Activated naive CD8-positive, alpha-beta T cell treated with anti-CD3 and anti-CD28 coated beads for 36 hours (primary cell): ENCODE measurements around the gene CDKN2B-AS1. TPM values are rescaled to one million over a fixed set of nuclear protein-coding genes. Genes with fewer than 3 reads are reported as not detected.

Experiments
- DNase-seq: peaks from one replicate; pipeline ENCODE4 v3.0.0; 2021
- H3K27ac Mint-ChIP-seq: one replicate; pipeline ENCODE4 v1.8.0; 2022; ENCODE audit warnings: mild to moderate bottlenecking, moderate library complexity, mixed read lengths
- H3K27me3 Mint-ChIP-seq: one replicate; pipeline ENCODE4 v1.8.0; 2022; ENCODE audit warnings: mild to moderate bottlenecking, mixed read lengths
- H3K36me3 Mint-ChIP-seq: one replicate; pipeline ENCODE4 v1.8.0; 2021; ENCODE audit warnings: mild to moderate bottlenecking, mixed read lengths
- H3K4me1 Mint-ChIP-seq: one replicate; pipeline ENCODE4 v1.8.0; 2021; ENCODE audit warnings: mixed read lengths
- H3K4me3 Mint-ChIP-seq: one replicate; pipeline ENCODE4 v1.8.0; 2022; ENCODE audit warnings: mild to moderate bottlenecking, moderate library complexity, mixed read lengths
- H3K9me3 Mint-ChIP-seq: one replicate; pipeline ENCODE4 v1.8.0; 2022; ENCODE audit warnings: mixed read lengths
- total RNA-seq, 2 experiments: library from RNA; stranded (reverse); gene quantifications; one replicate each; pipeline ENCODE4 v1.2.3, GENCODE V29; 2021

CDKN2B-AS1 gene
- total RNA-seq, 2 experiments from 2014 or later = 0.10 TPM; not detected in 1

DNA sequence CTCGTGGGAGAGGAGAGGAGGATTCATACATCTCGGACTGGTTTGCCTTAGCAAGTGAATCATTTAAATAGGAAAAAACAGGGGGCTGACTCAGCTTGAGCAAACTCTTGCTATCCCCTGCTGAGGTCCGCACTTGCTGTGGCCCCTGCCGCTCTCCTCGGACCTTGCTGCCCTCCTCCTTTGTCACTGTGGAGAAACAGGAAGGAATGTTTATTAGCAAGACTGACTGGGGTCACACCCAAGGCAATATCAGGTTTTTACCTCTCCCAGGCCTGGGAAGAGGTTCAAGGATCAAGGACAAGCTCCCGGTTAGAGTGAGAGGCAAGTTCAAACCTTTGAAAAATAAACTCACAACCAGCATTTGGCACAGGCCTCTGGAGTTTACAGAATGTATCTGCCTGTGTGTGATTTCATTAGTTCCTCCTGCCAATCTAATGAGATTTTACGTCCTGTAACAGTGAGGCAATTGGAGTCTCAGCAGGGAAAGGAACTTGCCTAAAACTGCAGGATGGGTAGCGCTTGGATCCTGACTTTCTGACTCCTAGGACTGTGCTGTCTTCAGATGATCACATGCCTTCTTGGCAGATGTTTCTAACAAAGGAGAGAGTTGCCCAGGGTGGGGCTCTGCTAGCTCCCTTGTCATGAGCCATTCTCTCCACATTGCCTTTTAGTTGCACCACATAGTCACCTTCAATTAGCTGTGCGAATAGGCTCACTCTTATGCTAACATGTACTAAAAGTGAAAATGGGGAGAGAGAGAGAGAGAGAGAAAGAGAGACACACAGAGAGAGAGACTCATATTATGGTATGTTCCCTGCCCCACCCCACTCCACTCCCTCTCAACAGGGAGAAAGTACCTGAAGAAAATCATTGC, 123.2 kb downstream of the CDKN2B-AS1 start:
- Mint-ChIP-seq H3K4me1 (peaks cover 3% of the 10 kb centered on the region), H3K4me3 (no peak overlapping the region), H3K36me3 (no peaks in the 10 kb centered on the region), H3K27me3 (peaks cover 28% of the 10 kb centered on the region), H3K9me3 (no peaks in the 10 kb centered on the region), H3K27ac (no peak overlapping the region)
- no peak for DNase-seq

GRCh38 chr9:22118810-22119521, 124.4 kb downstream of the CDKN2B-AS1 start:
- no peak for DNase-seq
- Mint-ChIP-seq H3K36me3 (no peaks in the 10 kb centered on the region), H3K27me3 (peaks cover 28% of the 10 kb centered on the region), H3K4me1 (peaks cover 3% of the 10 kb centered on the region), H3K27ac (no peak overlapping the region), H3K4me3 (no peak overlapping the region), H3K9me3 (no peaks in the 10 kb centered on the region)

GRCh38 chr9:22119522-22120158, 125.0 kb downstream of the CDKN2B-AS1 start:
- Mint-ChIP-seq H3K27ac (no peak overlapping the region), H3K36me3 (no peaks in the 10 kb centered on the region), H3K4me3 (no peak overlapping the region), H3K9me3 (no peaks in the 10 kb centered on the region), H3K27me3 (peaks cover 25% of the 10 kb centered on the region), H3K4me1 (peaks cover 3% of the 10 kb centered on the region)
- no peak for DNase-seq

GRCh38 chr9:22120159-22120549, 125.6 kb downstream of the CDKN2B-AS1 start:
- no peaks in the 10 kb centered on the region for H3K9me3 Mint-ChIP-seq
- no peak overlapping the region for H3K27ac Mint-ChIP-seq
- DNase-seq = no peak
- H3K4me1 Mint-ChIP-seq = peaks cover 3% of the 10 kb centered on the region
- peaks cover 21% of the 10 kb centered on the region for H3K27me3 Mint-ChIP-seq
- H3K36me3 Mint-ChIP-seq = no peaks in the 10 kb centered on the region
- no peak overlapping the region for H3K4me3 Mint-ChIP-seq

GRCh38 chr9:22120595-22120994, 126.0 kb downstream of the CDKN2B-AS1 start:
- Mint-ChIP-seq H3K27ac (no peak overlapping the region), H3K4me3 (no peak overlapping the region), H3K9me3 (no peaks in the 10 kb centered on the region), H3K27me3 (peaks cover 20% of the 10 kb centered on the region), H3K36me3 (no peaks in the 10 kb centered on the region), H3K4me1 (peaks cover 3% of the 10 kb centered on the region)
- no peak for DNase-seq

- DNase-seq = no peak
- Mint-ChIP-seq H3K36me3 (no peaks in the 10 kb centered on the region), H3K4me3 (no peak overlapping the region), H3K27ac (no peak overlapping the region), H3K9me3 (no peaks in the 10 kb centered on the region), H3K4me1 (no peaks in the 10 kb centered on the region), H3K27me3 (peaks cover 25% of the 10 kb centered on the region)
Observed at GRCh38 chr9:22124263-22125011, 129.8 kb downstream of the CDKN2B-AS1 start.

GRCh38 chr9:22129133-22129532, 134.5 kb downstream of the CDKN2B-AS1 start:
- Mint-ChIP-seq H3K27me3 (peaks cover 14% of the 10 kb centered on the region), H3K36me3 (no peaks in the 10 kb centered on the region), H3K4me1 (no peaks in the 10 kb centered on the region), H3K27ac (no peak overlapping the region), H3K9me3 (no peaks in the 10 kb centered on the region), H3K4me3 (no peak overlapping the region)
- DNase-seq = no peak

GRCh38 chr9:22129633-22130032, 135.0 kb downstream of the CDKN2B-AS1 start:
- Mint-ChIP-seq H3K27me3 (peaks cover 14% of the 10 kb centered on the region), H3K4me3 (no peak overlapping the region), H3K27ac (no peak overlapping the region), H3K36me3 (no peaks in the 10 kb centered on the region), H3K9me3 (no peaks in the 10 kb centered on the region), H3K4me1 (no peaks in the 10 kb centered on the region)
- no peak for DNase-seq

GRCh38 chr9:22131817-22132216, 137.2 kb downstream of the CDKN2B-AS1 start:
- Mint-ChIP-seq H3K4me1 (no peaks in the 10 kb centered on the region), H3K4me3 (no peak overlapping the region)
- no peak for DNase-seq

GRCh38 chr9:22134390-22134789, 139.8 kb downstream of the CDKN2B-AS1 start:
- Mint-ChIP-seq H3K27ac (no peak overlapping the region), H3K4me3 (no peak overlapping the region), H3K36me3 (no peaks in the 10 kb centered on the region), H3K4me1 (no peaks in the 10 kb centered on the region), H3K27me3 (peaks cover 11% of the 10 kb centered on the region), H3K9me3 (no peaks in the 10 kb centered on the region)
- no peak for DNase-seq

More at GRCh38 chr9:22131817-22132216, 137.2 kb downstream of the CDKN2B-AS1 start:
- Mint-ChIP-seq H3K27ac (no peak overlapping the region), H3K9me3 (no peaks in the 10 kb centered on the region), H3K36me3 (no peaks in the 10 kb centered on the region), H3K27me3 (peaks cover 18% of the 10 kb centered on the region)

GRCh38 chr9:22136461-22137096, 142.0 kb downstream of the CDKN2B-AS1 start:
- Mint-ChIP-seq H3K9me3 (no peaks in the 10 kb centered on the region), H3K4me3 (no peak overlapping the region), H3K27ac (no peak overlapping the region), H3K36me3 (no peaks in the 10 kb centered on the region), H3K27me3 (peaks cover 11% of the 10 kb centered on the region), H3K4me1 (no peaks in the 10 kb centered on the region)
- DNase-seq = no peak

DNA sequence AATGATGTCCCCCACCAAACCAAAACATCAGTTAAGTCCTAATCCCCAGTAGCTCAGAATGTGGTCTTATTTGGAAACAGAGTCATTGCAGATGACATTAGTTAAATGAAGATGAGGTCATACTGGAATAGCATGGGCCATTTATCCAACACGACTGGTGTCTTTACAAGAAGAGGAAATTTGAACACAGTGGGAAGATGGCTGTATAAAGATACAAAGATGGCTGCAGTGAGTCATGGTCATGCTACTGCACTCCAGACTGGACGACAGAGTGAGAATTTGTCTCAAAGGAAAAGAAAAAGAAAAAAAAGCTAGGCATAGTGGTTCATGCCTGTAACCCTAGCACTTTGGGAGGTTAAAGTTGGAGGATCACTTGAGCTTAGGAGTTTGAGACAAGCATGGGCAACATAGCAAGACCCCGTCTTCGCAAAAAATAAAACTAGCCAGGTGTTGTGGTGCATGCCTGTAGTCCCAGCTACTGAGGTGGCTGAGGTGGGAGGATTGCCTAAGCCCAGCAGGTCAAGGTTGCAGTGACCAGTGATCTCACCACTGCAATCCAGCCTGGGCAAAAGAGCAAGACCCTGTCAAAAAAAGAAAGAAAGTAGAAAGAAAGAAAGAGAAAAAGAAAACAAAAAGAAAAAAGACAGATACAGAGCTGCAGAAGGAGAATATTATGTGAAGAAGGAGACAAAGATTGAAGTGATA, 144.5 kb downstream of the CDKN2B-AS1 start:
- Mint-ChIP-seq H3K27ac (no peak overlapping the region), H3K36me3 (no peaks in the 10 kb centered on the region)

DNA sequence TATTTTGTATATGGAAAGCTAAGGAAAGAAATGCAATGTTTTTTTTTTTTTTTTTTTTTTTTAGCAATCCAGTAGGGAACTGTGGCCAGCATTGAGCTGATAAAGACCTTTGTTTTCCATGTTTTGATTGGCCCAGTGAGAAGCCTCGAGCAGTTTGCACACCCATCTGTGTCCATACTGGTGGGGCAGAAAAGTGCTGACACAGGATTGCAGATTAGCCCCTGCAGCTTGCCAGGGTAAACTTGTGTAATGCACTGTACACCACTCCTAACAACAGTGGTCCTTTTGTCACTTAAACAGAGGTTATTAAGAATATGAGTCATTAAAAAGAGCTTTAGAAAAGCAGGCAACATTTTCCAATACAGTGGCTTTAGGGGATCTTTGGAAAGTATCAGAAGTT, 147.3 kb downstream of the CDKN2B-AS1 start:
- Mint-ChIP-seq H3K9me3 (no peaks in the 10 kb centered on the region), H3K4me3 (no peak overlapping the region), H3K27me3 (peaks cover 33% of the 10 kb centered on the region), H3K27ac (no peak overlapping the region), H3K4me1 (peaks cover 7% of the 10 kb centered on the region), H3K36me3 (no peaks in the 10 kb centered on the region)
- no peak for DNase-seq

More for the DNA sequence above, 144.5 kb downstream of the CDKN2B-AS1 start:
- H3K9me3 Mint-ChIP-seq = no peaks in the 10 kb centered on the region
- H3K4me1 Mint-ChIP-seq = peaks cover 4% of the 10 kb centered on the region
- H3K4me3 Mint-ChIP-seq = no peak overlapping the region
- no peak for DNase-seq
- H3K27me3 Mint-ChIP-seq = peaks cover 24% of the 10 kb centered on the region

DNA sequence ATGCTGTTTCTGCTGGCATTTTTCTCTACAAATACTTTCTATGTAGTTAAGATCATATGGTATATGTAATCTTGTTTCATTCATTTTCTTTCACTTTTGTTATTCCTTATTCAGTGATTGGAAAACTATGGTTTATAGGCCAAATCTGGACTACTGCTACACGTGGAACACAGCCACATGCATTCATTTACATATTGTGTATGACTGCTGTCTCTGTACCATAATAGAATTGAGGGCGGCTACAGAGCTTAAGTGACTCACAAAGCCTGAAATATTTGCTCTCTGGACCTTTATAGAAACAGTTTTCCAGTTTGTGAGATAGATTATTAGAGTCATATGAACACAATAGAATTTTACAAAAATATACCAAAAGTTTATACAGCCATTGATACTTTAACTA, 148.1 kb downstream of the CDKN2B-AS1 start:
- Mint-ChIP-seq H3K27ac (no peak overlapping the region), H3K4me3 (no peak overlapping the region), H3K27me3 (peaks cover 31% of the 10 kb centered on the region), H3K9me3 (no peaks in the 10 kb centered on the region), H3K36me3 (no peaks in the 10 kb centered on the region), H3K4me1 (peaks cover 12% of the 10 kb centered on the region)
- DNase-seq = no peak
